Loucy (cell line): ENCODE results near the gene ZFYVE28.

ENCODE experiments used
- H2AFZ ChIP-seq: fragments of 200-600 bp; sonication (generic); 2 replicates; pipeline ENCODE4 v1.6.0; 2016; ENCODE audit warnings: antibody characterized with exemption, mild to moderate bottlenecking, low read length, moderate library complexity
- H3F3A ChIP-seq: fragments of 200-600 bp; 2 replicates; pipeline ENCODE4 v1.6.0; 2016; ENCODE audit warnings: antibody characterized with exemption, low read depth, mild to moderate bottlenecking
- H3K27me3 ChIP-seq: fragments of 200-600 bp; sonication (generic); 2 replicates; pipeline ENCODE4 v1.6.1; 2014; ENCODE audit warnings: low read length, mild to moderate bottlenecking; ENCODE audit not compliant: insufficient read depth, poor library complexity, severe bottlenecking
- H3K36me3 ChIP-seq: fragments of 200-600 bp; sonication (generic); 2 replicates; pipeline ENCODE4 v1.6.1; 2016; ENCODE audit warnings: low read length; ENCODE audit not compliant: insufficient read depth
- H3K4me1 ChIP-seq: fragments of 200-600 bp; sonication (generic); 2 replicates; pipeline ENCODE4 v1.5.1; 2014; ENCODE audit warnings: low read length, mild to moderate bottlenecking; ENCODE audit not compliant: insufficient read depth, poor library complexity, severe bottlenecking
- H3K4me2 ChIP-seq: fragments of 200-600 bp; sonication (generic); 2 replicates; pipeline ENCODE4 v1.6.0; 2014; ENCODE audit warnings: antibody characterized with exemption, low read length, low read depth, mild to moderate bottlenecking; ENCODE audit not compliant: poor library complexity, severe bottlenecking
- H3K4me3 ChIP-seq: fragments of 200-600 bp; sonication (generic); 2 replicates; pipeline ENCODE4 v1.5.1; 2014; ENCODE audit warnings: low read length, mild to moderate bottlenecking, mixed read lengths; ENCODE audit not compliant: poor library complexity, severe bottlenecking
- H3K79me2 ChIP-seq: fragments of 200-600 bp; sonication (generic); 2 replicates; pipeline ENCODE4 v1.6.1; 2014; ENCODE audit warnings: low read length; ENCODE audit not compliant: insufficient read depth
- H3K9ac ChIP-seq: fragments of 200-600 bp; sonication (generic); 2 replicates; pipeline ENCODE4 v1.6.0; 2014; ENCODE audit warnings: mild to moderate bottlenecking, low read depth, low read length, moderate library complexity; ENCODE audit not compliant: poor library complexity, severe bottlenecking
- H3K9me2 ChIP-seq: fragments of 200-600 bp; sonication (generic); replicated peaks from 2 replicates; pipeline ENCODE4 v1.6.1; 2016; ENCODE audit warnings: low read depth, low read length, mixed read lengths
- H3K9me3 ChIP-seq: fragments of 200-600 bp; sonication (generic); 2 replicates; pipeline ENCODE4 v1.6.1; 2014; ENCODE audit warnings: mild to moderate bottlenecking, antibody characterized with exemption, low read length, low read depth; ENCODE audit not compliant: insufficient read depth
- H4K20me1 ChIP-seq: fragments of 200-600 bp; sonication (generic); 2 replicates; pipeline ENCODE4 v1.6.0; 2014; ENCODE audit warnings: antibody characterized with exemption, low read length, mild to moderate bottlenecking; ENCODE audit not compliant: insufficient read depth, poor library complexity, severe bottlenecking
- CTCF ChIP-seq: fragments of 200-600 bp; sonication (generic); conservative IDR thresholded peaks from 2 replicates; pipeline ENCODE4 v1.5.1; 2014; ENCODE audit warnings: mild to moderate bottlenecking, antibody characterized with exemption, low read length
- EZH2phosphoT487 ChIP-seq: fragments of 200-600 bp; IDR thresholded peaks from 2 replicates; pipeline ENCODE4 v1.6.1; 2018; ENCODE audit warnings: antibody characterized with exemption, mild to moderate bottlenecking, moderate library complexity, borderline replicate concordance

Gene ZFYVE28

DNA sequence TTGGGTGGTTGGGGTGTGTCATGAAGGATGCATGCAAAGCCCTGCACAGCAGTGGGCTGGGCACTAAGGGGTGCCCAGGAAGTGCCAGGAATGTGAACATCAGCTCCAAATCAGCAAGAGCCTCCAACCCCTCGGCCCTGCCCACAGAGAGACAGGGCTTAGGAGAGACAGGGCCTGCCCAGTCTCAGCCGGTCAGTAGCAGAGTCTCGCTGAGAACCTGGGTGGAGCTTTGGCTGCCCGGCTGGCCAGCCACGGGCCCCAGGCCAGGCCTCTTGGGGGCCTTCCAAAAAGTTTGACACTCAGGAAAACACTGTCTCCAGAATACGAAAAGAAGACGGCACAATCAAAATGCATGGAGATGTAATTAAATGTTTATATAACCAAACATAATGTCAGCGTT, 152.3 kb downstream of the ZFYVE28 start:
- H3K36me3 ChIP-seq = no peaks in the 10 kb centered on the region
- H3K9me3 ChIP-seq = no peaks in the 10 kb centered on the region
- peaks cover 1% of the 10 kb centered on the region for H4K20me1 ChIP-seq
- no peak overlapping the region for H3K9ac ChIP-seq
- H3K4me3 ChIP-seq = no peak overlapping the region
- H3K9me2 ChIP-seq = no peaks in the 10 kb centered on the region
- no peaks in the 10 kb centered on the region for H3K27me3 ChIP-seq
- no peak overlapping the region for H2AFZ ChIP-seq
- no peak for TF ChIP-seq EZH2phosphoT487
- TF ChIP-seq CTCF = no peak
- peaks cover 11% of the 10 kb centered on the region for H3K4me1 ChIP-seq
- H3F3A ChIP-seq = no peaks in the 10 kb centered on the region
- H3K79me2 ChIP-seq = peaks cover 5% of the 10 kb centered on the region
- no peak overlapping the region for H3K4me2 ChIP-seq

- no peaks in the 10 kb centered on the region for H3K27me3 ChIP-seq
- no peaks in the 10 kb centered on the region for H3K9me3 ChIP-seq
- H3K4me1 ChIP-seq = peaks cover 15% of the 10 kb centered on the region
- no peak for TF ChIP-seq CTCF
- no peak for TF ChIP-seq EZH2phosphoT487
- no peak overlapping the region for H2AFZ ChIP-seq
- H3F3A ChIP-seq = no peaks in the 10 kb centered on the region
- H3K4me3 ChIP-seq = no peak overlapping the region
- no peaks in the 10 kb centered on the region for H3K9me2 ChIP-seq
- H3K79me2 ChIP-seq = peaks cover 13% of the 10 kb centered on the region
- H3K4me2 ChIP-seq = no peak overlapping the region
- H3K9ac ChIP-seq = no peak overlapping the region
- no peaks in the 10 kb centered on the region for H3K36me3 ChIP-seq
- H4K20me1 ChIP-seq = peaks cover 9% of the 10 kb centered on the region
Measured at GRCh38 chr4:2265113-2266110, 153.0 kb downstream of the ZFYVE28 start.

- H3K79me2 ChIP-seq = peaks cover 21% of the 10 kb centered on the region
- no peaks in the 10 kb centered on the region for H3F3A ChIP-seq
- H3K9ac ChIP-seq = no peak overlapping the region
- peaks cover 17% of the 10 kb centered on the region for H4K20me1 ChIP-seq
- no peaks in the 10 kb centered on the region for H3K27me3 ChIP-seq
- no peaks in the 10 kb centered on the region for H3K36me3 ChIP-seq
- H2AFZ ChIP-seq = no peak overlapping the region
- no peak overlapping the region for H3K4me2 ChIP-seq
- H3K4me1 ChIP-seq = peaks cover 22% of the 10 kb centered on the region
- no peaks in the 10 kb centered on the region for H3K9me3 ChIP-seq
- no peak overlapping the region for H3K4me3 ChIP-seq
- TF ChIP-seq CTCF (no peak), EZH2phosphoT487 (no peak)
- H3K9me2 ChIP-seq = no peaks in the 10 kb centered on the region
Measured at GRCh38 chr4:2264481-2265041, 153.9 kb downstream of the ZFYVE28 start.
